Osteoblast (primary cell): ENCODE results near the gene TBL1XR1. TPM values are rescaled to one million over a fixed set of nuclear protein-coding genes. Genes with fewer than 3 reads are reported as not detected.

Experiments
- DNase-seq: peaks from one replicate; pipeline ENCODE4 v3.0.0; 2011; ENCODE audit warnings: low spot score, mixed read lengths; ENCODE audit not compliant: insufficient read length; ENCODE audit errors: missing footprints
- H2AFZ ChIP-seq: 2 replicates; pipeline ENCODE4 v1.6.0; 2011; ENCODE audit warnings: mild to moderate bottlenecking, low read length
- H3K27ac ChIP-seq: 2 replicates; pipeline ENCODE4 v1.5.1; 2011; ENCODE audit warnings: mild to moderate bottlenecking, low read depth, low read length, moderate library complexity
- H3K27me3 ChIP-seq: 2 replicates; pipeline ENCODE4 v1.6.0; 2012; ENCODE audit warnings: mild to moderate bottlenecking, control low read depth, inconsistent platforms, low read length, moderate library complexity; ENCODE audit not compliant: insufficient read depth
- H3K36me3 ChIP-seq: 2 replicates; pipeline ENCODE4 v1.5.1; 2011; ENCODE audit warnings: mild to moderate bottlenecking, low read length, control low read depth, moderate library complexity; ENCODE audit not compliant: insufficient read depth
- H3K4me1 ChIP-seq: 2 replicates; pipeline ENCODE4 v1.5.1; 2011; ENCODE audit warnings: mild to moderate bottlenecking, low read length, control low read depth, moderate library complexity; ENCODE audit not compliant: insufficient read depth
- H3K4me2 ChIP-seq: 2 replicates; pipeline ENCODE4 v1.6.0; 2011; ENCODE audit warnings: mild to moderate bottlenecking, low read length; ENCODE audit not compliant: insufficient read depth
- H3K4me3 ChIP-seq: fragments of 200-600 bp; sonication (generic); 3 replicates; pipeline ENCODE4 v1.5.1; 2012; ENCODE audit warnings: mild to moderate bottlenecking, low read length, inconsistent platforms; ENCODE audit not compliant: insufficient read depth
- H3K79me2 ChIP-seq: 2 replicates; pipeline ENCODE4 v1.6.0; 2012; ENCODE audit warnings: mild to moderate bottlenecking, low read length, control low read depth, inconsistent platforms; ENCODE audit not compliant: insufficient read depth
- H3K9me3 ChIP-seq: 2 replicates; pipeline ENCODE4 v1.5.1; 2011; ENCODE audit warnings: low read depth, low read length, control low read depth
- H4K20me1 ChIP-seq: 2 replicates; pipeline ENCODE4 v1.6.0; 2012; ENCODE audit warnings: mild to moderate bottlenecking, low read length, control low read depth; ENCODE audit not compliant: insufficient read depth
- CTCF ChIP-seq: IDR thresholded peaks from 2 replicates; pipeline ENCODE4 v1.5.1; 2011; ENCODE audit warnings: mild to moderate bottlenecking, low read depth, low read length, moderate library complexity; ENCODE audit errors: extremely low read depth
- total RNA-seq: library from RNA; depleted of rRNA; stranded (reverse); fragments of >200 nt; gene quantifications from 2 replicates; pipeline ENCODE4 v1.2.3, GENCODE V29; 2012

Gene TBL1XR1
- total RNA-seq, 1 donor: 297 TPM

- peaks cover 67% of the 10 kb centered on the region for H4K20me1 ChIP-seq
- no peaks in the 10 kb centered on the region for H3K36me3 ChIP-seq
- H3K79me2 ChIP-seq: peaks cover 98% of the 10 kb centered on the region
- H3K4me3 ChIP-seq: no peak overlapping the region
- no peaks in the 10 kb centered on the region for H3K9me3 ChIP-seq
- no peaks in the 10 kb centered on the region for H3K27me3 ChIP-seq
- H3K4me2 ChIP-seq: no peak overlapping the region
- TF ChIP-seq CTCF: no peak
- peaks cover 3% of the 10 kb centered on the region for H3K4me1 ChIP-seq
- no peak overlapping the region for H2AFZ ChIP-seq
- no peak overlapping the region for H3K27ac ChIP-seq
- DNase-seq: no peak
These were observed 17.8 kb downstream of the TBL1XR1 start for GRCh38 chr3:177179281-177180067.

- H4K20me1 ChIP-seq: peaks cover 61% of the 10 kb centered on the region
- H3K4me1 ChIP-seq: no peaks in the 10 kb centered on the region
These were observed 19.5 kb downstream of the TBL1XR1 start for GRCh38 chr3:177177749-177178221.

GRCh38 chr3:177174607-177175170, 22.6 kb downstream of the TBL1XR1 start:
- no peak overlapping the region for H2AFZ ChIP-seq
- H4K20me1 ChIP-seq: peaks cover 56% of the 10 kb centered on the region
- no peaks in the 10 kb centered on the region for H3K9me3 ChIP-seq
- no peaks in the 10 kb centered on the region for H3K4me1 ChIP-seq
- TF ChIP-seq CTCF: no peak
- H3K27ac ChIP-seq: no peak overlapping the region
- peaks cover 95% of the 10 kb centered on the region for H3K79me2 ChIP-seq
- no peak overlapping the region for H3K4me2 ChIP-seq
- H3K36me3 ChIP-seq: no peaks in the 10 kb centered on the region
- H3K4me3 ChIP-seq: no peak overlapping the region
- DNase-seq: no peak
- H3K27me3 ChIP-seq: no peaks in the 10 kb centered on the region

More at GRCh38 chr3:177177749-177178221, 19.5 kb downstream of the TBL1XR1 start:
- no peak for TF ChIP-seq CTCF
- no peak overlapping the region for H3K27ac ChIP-seq
- no peaks in the 10 kb centered on the region for H3K9me3 ChIP-seq
- no peak overlapping the region for H3K4me2 ChIP-seq
- no peaks in the 10 kb centered on the region for H3K36me3 ChIP-seq
- DNase-seq: no peak
- H2AFZ ChIP-seq: no peak overlapping the region
- no peak overlapping the region for H3K4me3 ChIP-seq
- H3K79me2 ChIP-seq: peaks cover 97% of the 10 kb centered on the region
- no peaks in the 10 kb centered on the region for H3K27me3 ChIP-seq
